SK-N-SH (cell line): ENCODE results near the gene SKIC8. TPM values are rescaled to one million over a fixed set of nuclear protein-coding genes. Genes with fewer than 3 reads are reported as not detected.

ENCODE experiments used
- CTCF ChIA-PET: fragments of 300-600, 350-600 bp; formaldehyde crosslinking; extraction: SDS; loops from one replicate; lab custom pipeline; 2021; lab: Yijun Ruan, JAX
- POLR2A ChIA-PET: fragments of 350-600 bp; sonication (Branson Sonifier 250); formaldehyde crosslinking; extraction: SDS; loops from one replicate; lab custom pipeline; 2020; ENCODE audit warnings: antibody characterized with exemption, inconsistent platforms; lab: Yijun Ruan, JAX
- DNase-seq: peaks from one replicate; pipeline ENCODE4 v3.0.0; 2012
- H2AFZ ChIP-seq: fragments of 200-600 bp; sonication (generic); 2 replicates; pipeline ENCODE4 v1.8.1; 2016; ENCODE audit warnings: antibody characterized with exemption, mild to moderate bottlenecking, low read depth
- H3F3A ChIP-seq: fragments of 200-600 bp; sonication (generic); replicated peaks from 2 replicates; pipeline ENCODE3; 2016; ENCODE audit warnings: antibody characterized with exemption, mild to moderate bottlenecking; ENCODE audit not compliant: insufficient read depth
- H3K27ac ChIP-seq, 2 experiments: fragments of 200-500 bp in 1 of 2; fragments of 200-600 bp in 1 of 2; sonication (Bioruptor generic) in 1 of 2; sonication (generic), shearing (Covaris generic) in 1 of 2; 2 replicates each; pipeline versions ENCODE4 v1.5.1 to v1.6.1; 2014 to 2016; ENCODE audit warnings: low read depth in 2 of 2, inconsistent platforms in 1 of 2, low read length in 1 of 2, mild to moderate bottlenecking in 1 of 2, mixed read lengths in 1 of 2
- H3K27me3 ChIP-seq: fragments of 200-600 bp; sonication (generic), shearing (Covaris generic); 2 replicates; pipeline ENCODE4 v1.6.1; 2016; ENCODE audit warnings: mixed run types; ENCODE audit not compliant: insufficient read depth
- H3K36me3 ChIP-seq, 2 experiments: fragments of 200-500 bp in 1 of 2; fragments of 200-600 bp in 1 of 2; sonication (Bioruptor generic) in 1 of 2; sonication (generic) in 1 of 2; replicated peaks in 1 of 2; 2 replicates each; pipeline versions ENCODE3 to v1.5.1; 2014 to 2016; ENCODE audit warnings: low read length in 1 of 2, mild to moderate bottlenecking in 1 of 2; ENCODE audit not compliant: insufficient read depth in 2 of 2, control insufficient read depth in 1 of 2
- H3K4me1 ChIP-seq, 2 experiments: fragments of 200-500 bp in 1 of 2; fragments of 200-600 bp in 1 of 2; sonication (Bioruptor generic) in 1 of 2; sonication (generic), shearing (Covaris generic) in 1 of 2; 2 replicates each; pipeline versions ENCODE4 v1.5.1 to v1.6.1; 2014 to 2016; ENCODE audit warnings: low read depth in 1 of 2, low read length in 1 of 2, mixed run types in 1 of 2; ENCODE audit not compliant: insufficient read depth in 2 of 2, control insufficient read depth in 1 of 2
- H3K4me2 ChIP-seq: fragments of 200-600 bp; sonication (generic), shearing (Covaris generic); 2 replicates; pipeline ENCODE4 v1.6.1; 2017; ENCODE audit warnings: mixed run types
- H3K4me3 ChIP-seq, 2 experiments: fragments of 200-500 bp in 1 of 2; fragments of 200-600 bp in 1 of 2; sonication (Bioruptor generic) in 1 of 2; sonication (generic), shearing (Covaris generic) in 1 of 2; 2 replicates each; pipeline versions ENCODE4 v1.5.1 to v1.8.1; 2014 to 2016; ENCODE audit warnings: low read depth in 2 of 2, inconsistent platforms in 1 of 2, low read length in 1 of 2, mild to moderate bottlenecking in 1 of 2, mixed read lengths in 1 of 2, moderate library complexity in 1 of 2
- H3K79me2 ChIP-seq: fragments of 200-600 bp; sonication (generic); 2 replicates; pipeline ENCODE4 v1.8.1; 2017; ENCODE audit warnings: mild to moderate bottlenecking; ENCODE audit not compliant: insufficient read depth
- H3K9ac ChIP-seq: fragments of 200-600 bp; sonication (generic); 2 replicates; pipeline ENCODE4 v1.6.1; 2017; ENCODE audit warnings: mixed run types
- H3K9me2 ChIP-seq: fragments of 200-600 bp; sonication (generic); 2 replicates; pipeline ENCODE4 v1.6.1; 2017; ENCODE audit warnings: mixed run types
- H3K9me3 ChIP-seq: fragments of 200-600 bp; sonication (generic); 2 replicates; pipeline ENCODE4 v1.6.1; 2017; ENCODE audit warnings: mixed run types, mild to moderate bottlenecking, moderate library complexity
- H4K20me1 ChIP-seq: fragments of 200-600 bp; sonication (generic); 2 replicates; pipeline ENCODE4 v1.6.1; 2017; ENCODE audit warnings: mild to moderate bottlenecking, mixed run types; ENCODE audit not compliant: insufficient read depth
- EP300 ChIP-seq, 2 experiments: IDR thresholded peaks; 2 replicates each; pipeline versions ENCODE4 v1.4.0 to v1.6.1; 2012; ENCODE audit warnings: borderline replicate concordance in 1 of 2, low read depth in 1 of 2, low read length in 1 of 2
- FOXJ3 ChIP-seq: sonication (generic); formaldehyde crosslinking; IDR thresholded peaks from 2 replicates; pipeline ENCODE4 v1.5.1; 2020; ENCODE audit warnings: mild to moderate bottlenecking, missing genetic modification reagents
- FOXM1 ChIP-seq: IDR thresholded peaks from 2 replicates; pipeline ENCODE4 v1.4.0; 2012; ENCODE audit warnings: low read depth, mild to moderate bottlenecking
- GABPA ChIP-seq: IDR thresholded peaks from 2 replicates; pipeline ENCODE4 v1.4.0; 2012; ENCODE audit warnings: low read depth, mild to moderate bottlenecking
- GATA2 ChIP-seq: sonication (generic); formaldehyde crosslinking; IDR thresholded peaks from 2 replicates; pipeline ENCODE4 v1.5.0; 2020; ENCODE audit warnings: mild to moderate bottlenecking, missing genetic modification reagents
- JUND ChIP-seq: IDR thresholded peaks from 2 replicates; pipeline ENCODE4 v1.4.0; 2012
- NFIC ChIP-seq: IDR thresholded peaks from 2 replicates; pipeline ENCODE4 v1.4.0; 2012; ENCODE audit warnings: borderline replicate concordance
- NRF1 ChIP-seq: IDR thresholded peaks from 2 replicates; pipeline ENCODE4 v1.6.1; 2012; ENCODE audit warnings: low read depth, mild to moderate bottlenecking, low read length
- POLR2AphosphoS5 ChIP-seq: IDR thresholded peaks from 2 replicates; pipeline ENCODE4 v1.6.1; 2012; ENCODE audit warnings: low read depth, low read length
- RFX5 ChIP-seq: IDR thresholded peaks from 2 replicates; pipeline ENCODE4 v1.6.1; 2012; ENCODE audit warnings: mild to moderate bottlenecking, improper control_type of control experiment, low read length
- TAF1 ChIP-seq: IDR thresholded peaks from 2 replicates; pipeline ENCODE4 v1.6.1; 2012; ENCODE audit warnings: low read depth, mild to moderate bottlenecking, low read length, moderate library complexity, borderline replicate concordance
- ZBTB33 ChIP-seq: IDR thresholded peaks from 2 replicates; pipeline ENCODE4 v1.4.0; 2012; ENCODE audit warnings: low read depth, borderline replicate concordance
- WGBS: methylation state at CpG from one replicate; pipeline ENCODE4 v1.1.6; 2017; ENCODE audit warnings: low lambda C conversion rate; 5-methylcytosine and 5-hydroxymethylcytosine counted together
- polyA plus RNA-seq, 3 experiments: library from polyadenylated mRNA; depleted of rRNA; stranded (reverse); fragments of >200 nt; gene quantifications; 2 replicates each; pipeline ENCODE4 v1.2.3, GENCODE V29; 2012
- TF ChIP-seq, protein P1 (sequence below): IDR thresholded peaks from 2 replicates; pipeline ENCODE4; 2012
- TF ChIP-seq, protein P2 (sequence below): IDR thresholded peaks from 2 replicates; pipeline ENCODE4 v1.6.1; 2012; ENCODE audit warnings: mild to moderate bottlenecking, low read depth, low read length, moderate library complexity
- TF ChIP-seq, protein P3 (sequence below): fragments of 200-600 bp; sonication (generic); IDR thresholded peaks from 2 replicates; pipeline ENCODE4 v1.6.1; 2017; ENCODE audit warnings: antibody characterized with exemption, mild to moderate bottlenecking, moderate library complexity

The SKIC8 gene
- polyA plus RNA-seq, 1 of the 3 experiments (the other 2 are of a cell fraction) = 78.8 TPM

- no peaks in the 10 kb centered on the region for H4K20me1 ChIP-seq
- TF ChIP-seq NFIC (peak; percentile 43; the same call in 1 of the 2 replicates), NRF1 (no peak), EP300 (IDR thresholded peaks at IDR 0.05; ENCODE audit: borderline replicate concordance in 1 of 2, low read depth in 1 of 2, low read length in 1 of 2) (no peak), ZBTB33 (no peak), TAF1 (no peak), POLR2AphosphoS5 (no peak)
- TF ChIP-seq, protein P1, sequence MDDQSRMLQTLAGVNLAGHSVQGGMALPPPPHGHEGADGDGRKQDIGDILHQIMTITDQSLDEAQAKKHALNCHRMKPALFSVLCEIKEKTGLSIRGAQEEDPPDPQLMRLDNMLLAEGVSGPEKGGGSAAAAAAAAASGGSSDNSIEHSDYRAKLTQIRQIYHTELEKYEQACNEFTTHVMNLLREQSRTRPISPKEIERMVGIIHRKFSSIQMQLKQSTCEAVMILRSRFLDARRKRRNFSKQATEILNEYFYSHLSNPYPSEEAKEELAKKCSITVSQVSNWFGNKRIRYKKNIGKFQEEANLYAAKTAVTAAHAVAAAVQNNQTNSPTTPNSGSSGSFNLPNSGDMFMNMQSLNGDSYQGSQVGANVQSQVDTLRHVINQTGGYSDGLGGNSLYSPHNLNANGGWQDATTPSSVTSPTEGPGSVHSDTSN = no peak
- H3K27ac ChIP-seq = no peak overlapping the region
- no peak overlapping the region for H2AFZ ChIP-seq
- no peak overlapping the region for H3K4me3 ChIP-seq
- H3K9me2 ChIP-seq = no peaks in the 10 kb centered on the region
- no peaks in the 10 kb centered on the region for H3F3A ChIP-seq
- WGBS = 61% methylated on average over 6 of the region's 6 CpGs
- POLR2A ChIA-PET = interaction anchor here (0.6 kb wide), 1 partner anchor 98 kb away, joined by 3 read pairs; no protein-coding TSS in a partner anchor
- H3K4me2 ChIP-seq = no peak overlapping the region
- H3K4me1 ChIP-seq = peaks cover 0 to 12% of the 10 kb centered on the region in 2 experiments; a peak in 1 of 4 replicates
- H3K9me3 ChIP-seq = no peaks in the 10 kb centered on the region
- CTCF ChIA-PET = interaction anchor here (0.8 to 11.0 kb wide), 7 partner anchors 10 to 284 kb away, joined by 3 to 168 read pairs (median 6); partner anchors contain the start of gene CIB2
- H3K27me3 ChIP-seq = no peaks in the 10 kb centered on the region
- no peak overlapping the region for H3K9ac ChIP-seq
- DNase-seq = peak; percentile 66
- H3K36me3 ChIP-seq = no peaks in the 10 kb centered on the region
- no peaks in the 10 kb centered on the region for H3K79me2 ChIP-seq
Measured at GRCh38 chr15:78243491-78243941, 55.9 kb downstream of the SKIC8 start.

DNA sequence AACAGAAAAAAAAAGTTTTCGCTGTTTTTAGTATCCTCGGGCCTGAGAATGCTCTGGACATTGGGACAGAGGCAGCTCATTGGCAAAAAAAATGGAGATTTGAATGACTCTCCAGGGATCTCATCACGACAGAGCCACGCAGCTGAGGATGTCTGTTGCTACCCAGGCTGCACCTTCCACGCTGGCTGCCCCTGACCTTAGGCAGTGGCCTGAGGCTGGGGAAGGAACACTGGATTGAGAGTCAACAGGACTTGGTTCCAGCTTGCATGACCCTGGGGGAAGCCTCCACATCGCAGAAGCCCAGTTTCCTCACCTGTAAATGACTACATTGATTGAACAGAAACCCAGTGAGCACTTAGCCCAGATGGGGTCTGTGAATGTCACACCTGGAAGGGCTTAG is 56.4 kb downstream of the SKIC8 start:
- Histone ChIP-seq H3K9me3 (no peaks in the 10 kb centered on the region), H3K9ac (no peak overlapping the region), H3K4me1 (peaks cover 0 to 12% of the 10 kb centered on the region in 2 experiments; a peak in 1 of 4 replicates), H3K4me2 (no peak overlapping the region), H3K27ac (no peak overlapping the region), H4K20me1 (no peaks in the 10 kb centered on the region), H3F3A (no peaks in the 10 kb centered on the region), H3K4me3 (no peak overlapping the region), H3K9me2 (no peaks in the 10 kb centered on the region), H3K27me3 (no peaks in the 10 kb centered on the region), H3K36me3 (no peaks in the 10 kb centered on the region), H2AFZ (no peak overlapping the region), H3K79me2 (no peaks in the 10 kb centered on the region)
- no peak for DNase-seq
- ChIA-PET CTCF (interaction anchor here (0.7 to 11.0 kb wide), 14 partner anchors 18 to 284 kb away, joined by 3 to 168 read pairs (median 4); partner anchors contain the start of gene CIB2), POLR2A (interaction anchor here (0.6 to 0.8 kb wide), 2 partner anchors 94 to 98 kb away, joined by 3 read pairs; partner anchors contain the start of gene IDH3A)
- TF ChIP-seq FOXM1 (no peak), FOXJ3 (CRISPR knock-in tag) (no peak), GATA2 (no peak), RFX5 (no peak), JUND (no peak), EP300 (IDR thresholded peaks at IDR 0.05; ENCODE audit: borderline replicate concordance in 1 of 2, low read depth in 1 of 2, low read length in 1 of 2) (no peak), GABPA (no peak)
- TF ChIP-seq, protein P2, sequence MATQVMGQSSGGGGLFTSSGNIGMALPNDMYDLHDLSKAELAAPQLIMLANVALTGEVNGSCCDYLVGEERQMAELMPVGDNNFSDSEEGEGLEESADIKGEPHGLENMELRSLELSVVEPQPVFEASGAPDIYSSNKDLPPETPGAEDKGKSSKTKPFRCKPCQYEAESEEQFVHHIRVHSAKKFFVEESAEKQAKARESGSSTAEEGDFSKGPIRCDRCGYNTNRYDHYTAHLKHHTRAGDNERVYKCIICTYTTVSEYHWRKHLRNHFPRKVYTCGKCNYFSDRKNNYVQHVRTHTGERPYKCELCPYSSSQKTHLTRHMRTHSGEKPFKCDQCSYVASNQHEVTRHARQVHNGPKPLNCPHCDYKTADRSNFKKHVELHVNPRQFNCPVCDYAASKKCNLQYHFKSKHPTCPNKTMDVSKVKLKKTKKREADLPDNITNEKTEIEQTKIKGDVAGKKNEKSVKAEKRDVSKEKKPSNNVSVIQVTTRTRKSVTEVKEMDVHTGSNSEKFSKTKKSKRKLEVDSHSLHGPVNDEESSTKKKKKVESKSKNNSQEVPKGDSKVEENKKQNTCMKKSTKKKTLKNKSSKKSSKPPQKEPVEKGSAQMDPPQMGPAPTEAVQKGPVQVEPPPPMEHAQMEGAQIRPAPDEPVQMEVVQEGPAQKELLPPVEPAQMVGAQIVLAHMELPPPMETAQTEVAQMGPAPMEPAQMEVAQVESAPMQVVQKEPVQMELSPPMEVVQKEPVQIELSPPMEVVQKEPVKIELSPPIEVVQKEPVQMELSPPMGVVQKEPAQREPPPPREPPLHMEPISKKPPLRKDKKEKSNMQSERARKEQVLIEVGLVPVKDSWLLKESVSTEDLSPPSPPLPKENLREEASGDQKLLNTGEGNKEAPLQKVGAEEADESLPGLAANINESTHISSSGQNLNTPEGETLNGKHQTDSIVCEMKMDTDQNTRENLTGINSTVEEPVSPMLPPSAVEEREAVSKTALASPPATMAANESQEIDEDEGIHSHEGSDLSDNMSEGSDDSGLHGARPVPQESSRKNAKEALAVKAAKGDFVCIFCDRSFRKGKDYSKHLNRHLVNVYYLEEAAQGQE = no peak
- TF ChIP-seq, protein P3, sequence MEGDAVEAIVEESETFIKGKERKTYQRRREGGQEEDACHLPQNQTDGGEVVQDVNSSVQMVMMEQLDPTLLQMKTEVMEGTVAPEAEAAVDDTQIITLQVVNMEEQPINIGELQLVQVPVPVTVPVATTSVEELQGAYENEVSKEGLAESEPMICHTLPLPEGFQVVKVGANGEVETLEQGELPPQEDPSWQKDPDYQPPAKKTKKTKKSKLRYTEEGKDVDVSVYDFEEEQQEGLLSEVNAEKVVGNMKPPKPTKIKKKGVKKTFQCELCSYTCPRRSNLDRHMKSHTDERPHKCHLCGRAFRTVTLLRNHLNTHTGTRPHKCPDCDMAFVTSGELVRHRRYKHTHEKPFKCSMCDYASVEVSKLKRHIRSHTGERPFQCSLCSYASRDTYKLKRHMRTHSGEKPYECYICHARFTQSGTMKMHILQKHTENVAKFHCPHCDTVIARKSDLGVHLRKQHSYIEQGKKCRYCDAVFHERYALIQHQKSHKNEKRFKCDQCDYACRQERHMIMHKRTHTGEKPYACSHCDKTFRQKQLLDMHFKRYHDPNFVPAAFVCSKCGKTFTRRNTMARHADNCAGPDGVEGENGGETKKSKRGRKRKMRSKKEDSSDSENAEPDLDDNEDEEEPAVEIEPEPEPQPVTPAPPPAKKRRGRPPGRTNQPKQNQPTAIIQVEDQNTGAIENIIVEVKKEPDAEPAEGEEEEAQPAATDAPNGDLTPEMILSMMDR = no peak
- WGBS = 78% methylated on average over 5 of the region's 6 CpGs
